GM12878 (cell line): ENCODE measurements around the gene SLC4A2. TPM values are rescaled to one million over a fixed set of nuclear protein-coding genes. Genes with fewer than 3 reads are reported as not detected.
"Not testable (repeated sequence)": the region's sequence is repeated elsewhere in the genome, so short reads cannot be mapped to it uniquely, and the experiment has no call there.

Experiments used
- ATAC-seq: fragments of 200-7000 bp; cut with Tn5 transposase; 3 replicates; pipeline ENCODE4 v1.9.1; 2020; ENCODE audit warnings: mild to moderate bottlenecking, moderate library complexity
- BruUV-seq: library from RNA; stranded (reverse); fragments of 400-500 nt; replicated peaks from 2 replicates; lab custom pipeline; 2021; lab: Mats Ljungman, UMichigan
- CTCF ChIA-PET: fragments of 300-600 bp; sonication (Branson Sonifier 250); formaldehyde crosslinking; extraction: SDS; loops from one replicate; lab custom pipeline; 2021; ENCODE audit warnings: inconsistent platforms; lab: Yijun Ruan, JAX
- POLR2A ChIA-PET: fragments of 350-600 bp; formaldehyde crosslinking; extraction: SDS; loops from one replicate; lab custom pipeline; 2021; ENCODE audit warnings: inconsistent platforms; lab: Charles Lee
- RAD21 ChIA-PET: fragments of 300-600 bp; sonication (Branson Sonifier 250); formaldehyde crosslinking; loops from one replicate; lab custom pipeline; 2023; ENCODE audit warnings: antibody characterized with exemption; ENCODE audit not compliant: unreplicated experiment; lab: Charles Lee
- SMC1A ChIA-PET: fragments of 300-600 bp; sonication (Branson Sonifier 250); formaldehyde crosslinking; loops from one replicate; lab custom pipeline; 2023; ENCODE audit not compliant: unreplicated experiment, uncharacterized antibody; lab: Charles Lee
- DNase-seq: peaks from one replicate; pipeline ENCODE4 v3.0.0-alpha.2; 2011; ENCODE audit warnings: low read depth, low spot score
- FAIRE-seq: peaks from 3 replicates; lab custom pipeline; 2011; peaks lifted over from hg19 to GRCh38; lab: Jason Lieb, UNC
- H2AFZ ChIP-seq: 2 replicates; pipeline ENCODE4 v1.6.0; 2011; ENCODE audit warnings: low read depth, low read length, control low read depth; ENCODE audit not compliant: control insufficient read depth
- H3K27ac ChIP-seq: 2 replicates; pipeline ENCODE4 v1.5.1; 2011; ENCODE audit warnings: control low read depth; ENCODE audit not compliant: control insufficient read depth, insufficient read depth
- H3K27me3 ChIP-seq, 2 experiments: replicated peaks in 1 of 2; 2 replicates each; pipeline versions ENCODE4 v1.6.0 to v1.6.1; 2011; ENCODE audit warnings: low read length in 1 of 2; ENCODE audit not compliant: control insufficient read depth in 2 of 2, insufficient read depth in 2 of 2
- H3K36me3 ChIP-seq, 2 experiments: 2 replicates each; pipeline ENCODE4 v1.5.1; 2011; ENCODE audit warnings: low read length in 1 of 2; ENCODE audit not compliant: control insufficient read depth in 2 of 2, insufficient read depth in 2 of 2
- H3K4me1 ChIP-seq: 2 replicates; pipeline ENCODE4 v1.6.1; 2011; ENCODE audit warnings: mild to moderate bottlenecking, low read length, moderate library complexity, mixed read lengths; ENCODE audit not compliant: control insufficient read depth, insufficient read depth
- H3K4me2 ChIP-seq: 2 replicates; pipeline ENCODE4 v1.6.0; 2011; ENCODE audit warnings: control low read depth; ENCODE audit not compliant: control insufficient read depth, insufficient read depth
- H3K4me3 ChIP-seq: fragments of 200-600 bp; sonication (generic); 2 replicates; pipeline ENCODE4 v1.5.1; 2016
- H3K79me2 ChIP-seq: 2 replicates; pipeline ENCODE4 v1.6.0; 2011; ENCODE audit warnings: low read length; ENCODE audit not compliant: control insufficient read depth, insufficient read depth
- H3K9ac ChIP-seq: 2 replicates; pipeline ENCODE4 v1.8.0; 2011; ENCODE audit warnings: low read length, control low read depth, mixed read lengths; ENCODE audit not compliant: control insufficient read depth, insufficient read depth
- H3K9me3 ChIP-seq: replicated peaks from 3 replicates; pipeline ENCODE4 v1.5.1; 2011; ENCODE audit warnings: mild to moderate bottlenecking, low read length; ENCODE audit not compliant: control insufficient read depth, insufficient read depth
- H4K20me1 ChIP-seq: 2 replicates; pipeline ENCODE4 v1.6.0; 2011; ENCODE audit not compliant: control insufficient read depth, insufficient read depth
- ELK1 ChIP-seq: IDR thresholded peaks from 2 replicates; pipeline ENCODE4 v1.6.1; 2012; ENCODE audit warnings: low read depth, low read length, improper control_type of control experiment
- EP300 ChIP-seq, 2 experiments: fragments of 150-350 bp in 1 of 2; IDR thresholded peaks; 2 replicates each; pipeline ENCODE4 v1.6.1; 2011 to 2012; ENCODE audit warnings: low read depth in 2 of 2, low read length in 2 of 2, borderline replicate concordance in 1 of 2, improper control_type of control experiment in 1 of 2, inconsistent platforms in 1 of 2; ENCODE audit not compliant: control insufficient read depth in 1 of 2
- HDGF ChIP-seq: fragments of 450-650 bp; IDR thresholded peaks from 2 replicates; pipeline ENCODE4 v1.6.1; 2016; ENCODE audit warnings: antibody characterized with exemption
- NRF1 ChIP-seq: conservative IDR thresholded peaks from 2 replicates; pipeline ENCODE4 v1.6.1; 2011; ENCODE audit warnings: mild to moderate bottlenecking, low read depth, low read length, improper control_type of control experiment
- PAX5 ChIP-seq: IDR thresholded peaks from 2 replicates; pipeline ENCODE4 v1.6.1; 2011; ENCODE audit warnings: low read depth, low read length, borderline replicate concordance
- PAX8 ChIP-seq: fragments of 450-650 bp; IDR thresholded peaks from 2 replicates; pipeline ENCODE4 v1.6.1; 2017; ENCODE audit warnings: mild to moderate bottlenecking, moderate library complexity
- POLR2A ChIP-seq: IDR thresholded peaks from 2 replicates; pipeline ENCODE4 v1.6.1; 2011; ENCODE audit warnings: low read depth, mild to moderate bottlenecking, low read length
- POLR2AphosphoS2 ChIP-seq: IDR thresholded peaks from 2 replicates; pipeline ENCODE4 v1.6.1; 2011; ENCODE audit warnings: low read depth, mild to moderate bottlenecking, low read length, improper control_type of control experiment, moderate library complexity
- SIN3A ChIP-seq: IDR thresholded peaks from 2 replicates; pipeline ENCODE4 v1.6.1; 2012; ENCODE audit warnings: low read depth, low read length, improper control_type of control experiment
- SUZ12 ChIP-seq: fragments of 200-600 bp; sonication (generic); IDR thresholded peaks from one replicate; pipeline ENCODE4 v1.6.1; 2018; ENCODE audit warnings: antibody characterized with exemption, mild to moderate bottlenecking; ENCODE audit not compliant: unreplicated experiment
- YY1 ChIP-seq: IDR thresholded peaks from 2 replicates; pipeline ENCODE4 v1.6.1; 2011; ENCODE audit warnings: low read depth, mild to moderate bottlenecking, low read length
- ZNF622 ChIP-seq: fragments of 450-650 bp; IDR thresholded peaks from 2 replicates; pipeline ENCODE4 v1.6.1; 2017; ENCODE audit warnings: mild to moderate bottlenecking, inconsistent platforms
- WGBS: methylation state at CpG from one replicate; pipeline ENCODE4 v1.1.6; 2016; ENCODE audit warnings: low lambda C conversion rate; ENCODE audit not compliant: insufficient replicate concordance, insufficient coverage; ENCODE audit errors: missing lambda C conversion rate; 5-methylcytosine and 5-hydroxymethylcytosine counted together
- in situ Hi-C: fragments of 300-500 bp; cut with MboI; formaldehyde crosslinking; loops from 9 replicates; pipeline ENCODE4 v1.14.3; 2018; ENCODE audit warnings: mixed read lengths
- intact Hi-C: fragments of 100-400 bp; cut with micrococcal nuclease; formaldehyde crosslinking; loops from one replicate; pipeline ENCODE4 v1.14.2; 2022; ENCODE audit not compliant: unreplicated experiment
- polyA plus RNA-seq, 11 experiments: library from polyadenylated mRNA; depleted of rRNA in 4 of 11; unstranded in 6 of 11; stranded (reverse) in 5 of 11; fragments of >200 nt; fragmentation: Nextera tagmentation in 4 of 11; fragmentation: Illumina TruSeq in 1 of 11; extraction: Ambion mirVana in 4 of 11; extraction: Trizol in 1 of 11; gene quantifications; 1 replicate in 1 of 11; 2 replicates in 10 of 11; pipeline versions ENCODE4 v1.2.1 to v1.2.3, GENCODE V29; 2011 to 2016; ENCODE audit warnings: inconsistent platforms in 2 of 11, missing spikeins in 2 of 11, low read depth in 1 of 11
- total RNA-seq, 4 experiments: library from RNA; depleted of rRNA in 3 of 4; stranded (reverse); fragments of >200 nt in 3 of 4; fragmentation: Illumina TruSeq in 1 of 4; extraction: Trizol in 1 of 4; gene quantifications; 2 replicates each; pipeline versions ENCODE4 v1.2.1 to v1.2.3, GENCODE V29; 2013 to 2021
- TF ChIP-seq, protein P1 (sequence below): IDR thresholded peaks from 2 replicates; pipeline ENCODE4 v1.6.1; 2011; ENCODE audit warnings: mild to moderate bottlenecking, low read depth, low read length, moderate library complexity; ENCODE audit not compliant: insufficient replicate concordance
- TF ChIP-seq, protein P2 (sequence below): IDR thresholded peaks from 2 replicates; pipeline ENCODE4 v1.6.1; 2012; ENCODE audit warnings: low read length, inconsistent platforms

SLC4A2 gene
- total and polyA plus RNA-seq, 10 of the 15 experiments (the other 5 are each of a cell fraction or from before 2014, with no cell fraction given), result 2.7 to 78.6 (median 30.1) TPM

GRCh38 chr7:151040616-151041375, 18.6 kb upstream of the SLC4A2 start:
- Histone ChIP-seq H3K9me3 (no peaks in the 10 kb centered on the region), H3K27ac (no peak overlapping the region), H3K4me3 (no peak overlapping the region), H3K9ac (no peak overlapping the region), H3K79me2 (no peaks in the 10 kb centered on the region), H2AFZ (no peak overlapping the region), H3K4me1 (no peaks in the 10 kb centered on the region), H3K27me3 (no peaks in the 10 kb centered on the region), H4K20me1 (no peaks in the 10 kb centered on the region), H3K36me3 (no peaks in the 10 kb centered on the region), H3K4me2 (no peak overlapping the region)
- ChIA-PET RAD21 (no interaction called here), POLR2A (no interaction called here), CTCF (interaction anchor here (1.5 kb wide), 1 partner anchor 12 kb away, joined by 4 read pairs; no protein-coding TSS in a partner anchor), SMC1A (no interaction called here)
- DNase-seq (no peak), ATAC-seq (no peak), FAIRE-seq (no peak)
- 81% methylated on average over 30 of the region's 30 CpGs for WGBS
- BruUV-seq, result no TSS peak
- TF ChIP-seq, protein P1, sequence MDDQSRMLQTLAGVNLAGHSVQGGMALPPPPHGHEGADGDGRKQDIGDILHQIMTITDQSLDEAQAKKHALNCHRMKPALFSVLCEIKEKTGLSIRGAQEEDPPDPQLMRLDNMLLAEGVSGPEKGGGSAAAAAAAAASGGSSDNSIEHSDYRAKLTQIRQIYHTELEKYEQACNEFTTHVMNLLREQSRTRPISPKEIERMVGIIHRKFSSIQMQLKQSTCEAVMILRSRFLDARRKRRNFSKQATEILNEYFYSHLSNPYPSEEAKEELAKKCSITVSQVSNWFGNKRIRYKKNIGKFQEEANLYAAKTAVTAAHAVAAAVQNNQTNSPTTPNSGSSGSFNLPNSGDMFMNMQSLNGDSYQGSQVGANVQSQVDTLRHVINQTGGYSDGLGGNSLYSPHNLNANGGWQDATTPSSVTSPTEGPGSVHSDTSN, result no peak
- no peak for TF ChIP-seq ZNF622
- no peak for TF ChIP-seq SIN3A
- no peak for TF ChIP-seq SUZ12
- no peak for TF ChIP-seq EP300 (IDR thresholded peaks at IDR 0.05; ENCODE audit: borderline replicate concordance in 1 of 2, control insufficient read depth in 1 of 2, low read depth in 2 of 2, low read length in 2 of 2)
- no peak for TF ChIP-seq PAX5
- no peak for TF ChIP-seq YY1
- TF ChIP-seq HDGF, result no peak
- no peak for TF ChIP-seq ELK1
- TF ChIP-seq POLR2A, result no peak
- no peak for TF ChIP-seq NRF1
- no peak for TF ChIP-seq POLR2AphosphoS2
- no peak for TF ChIP-seq PAX8
- TF ChIP-seq, protein P2, sequence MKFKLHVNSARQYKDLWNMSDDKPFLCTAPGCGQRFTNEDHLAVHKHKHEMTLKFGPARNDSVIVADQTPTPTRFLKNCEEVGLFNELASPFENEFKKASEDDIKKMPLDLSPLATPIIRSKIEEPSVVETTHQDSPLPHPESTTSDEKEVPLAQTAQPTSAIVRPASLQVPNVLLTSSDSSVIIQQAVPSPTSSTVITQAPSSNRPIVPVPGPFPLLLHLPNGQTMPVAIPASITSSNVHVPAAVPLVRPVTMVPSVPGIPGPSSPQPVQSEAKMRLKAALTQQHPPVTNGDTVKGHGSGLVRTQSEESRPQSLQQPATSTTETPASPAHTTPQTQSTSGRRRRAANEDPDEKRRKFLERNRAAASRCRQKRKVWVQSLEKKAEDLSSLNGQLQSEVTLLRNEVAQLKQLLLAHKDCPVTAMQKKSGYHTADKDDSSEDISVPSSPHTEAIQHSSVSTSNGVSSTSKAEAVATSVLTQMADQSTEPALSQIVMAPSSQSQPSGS, result no peak
- in situ Hi-C loops (no loop called here), intact Hi-C loops (no loop called here)

DNA sequence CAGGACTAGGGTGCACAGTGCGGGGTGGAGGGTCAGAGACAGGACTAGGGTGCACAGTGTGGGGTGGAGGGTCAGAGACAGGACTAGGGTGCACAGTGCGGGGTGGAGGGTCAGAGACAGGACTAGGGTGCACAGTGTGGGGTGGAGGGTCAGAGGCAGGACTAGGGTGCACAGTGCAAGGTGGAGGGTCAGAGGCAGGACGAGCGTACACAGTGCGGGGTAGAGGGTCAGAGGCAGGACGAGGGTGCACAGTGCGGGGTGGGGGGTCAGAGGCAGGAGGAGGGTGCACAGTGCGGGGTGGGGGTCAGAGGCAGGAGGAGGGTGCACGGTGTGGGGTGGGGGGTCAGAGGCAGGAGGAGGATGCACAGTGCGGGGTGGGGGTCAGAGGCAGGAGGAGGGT, 15.9 kb upstream of the SLC4A2 start:
- SMC1A ChIA-PET, POLR2A ChIA-PET, H4K20me1 ChIP-seq, intact Hi-C loops, H3K4me2 ChIP-seq, ATAC-seq, H3K27me3 ChIP-seq, H3K79me2 ChIP-seq, H3K4me1 ChIP-seq, H3K9ac ChIP-seq, DNase-seq, H2AFZ ChIP-seq, CTCF ChIA-PET, RAD21 ChIA-PET, H3K4me3 ChIP-seq, H3K9me3 ChIP-seq, FAIRE-seq, H3K36me3 ChIP-seq, BruUV-seq, in situ Hi-C loops, H3K27ac ChIP-seq: not testable (repeated sequence)
- 82% methylated on average over 7 of the region's 10 CpGs for WGBS
